DND-41 (cell line): ENCODE data around the gene TBC1D9.

ENCODE experiments used
- ATAC-seq: fragments of 200-7000 bp; cut with Tn5 transposase; 3 replicates; pipeline ENCODE4 v1.9.1; 2021; ENCODE audit warnings: low read depth; ENCODE audit not compliant: insufficient read depth
- DNase-seq: peaks from one replicate; pipeline ENCODE4 v3.0.0-alpha.2; 2020
- H2AFZ ChIP-seq: 2 replicates; pipeline ENCODE4 v1.6.0; 2012; ENCODE audit warnings: low read depth, low read length
- H3K27ac ChIP-seq: 2 replicates; pipeline ENCODE4 v1.5.1; 2012; ENCODE audit warnings: low read length, inconsistent platforms
- H3K27me3 ChIP-seq: fragments of 200-600 bp; sonication (generic); 2 replicates; pipeline ENCODE4 v1.6.0; 2012; ENCODE audit warnings: low read length, mild to moderate bottlenecking, inconsistent platforms; ENCODE audit not compliant: insufficient read depth, poor library complexity
- H3K36me3 ChIP-seq: 2 replicates; pipeline ENCODE4 v1.5.1; 2012; ENCODE audit warnings: low read length, inconsistent platforms; ENCODE audit not compliant: insufficient read depth
- H3K4me1 ChIP-seq: 2 replicates; pipeline ENCODE4 v1.5.1; 2012; ENCODE audit warnings: mild to moderate bottlenecking, low read length; ENCODE audit not compliant: insufficient read depth
- H3K4me2 ChIP-seq: 2 replicates; pipeline ENCODE4 v1.6.0; 2012; ENCODE audit warnings: mild to moderate bottlenecking, moderate library complexity, low read length, inconsistent platforms; ENCODE audit not compliant: insufficient read depth
- H3K4me3 ChIP-seq, 2 experiments: fragments of 200-600 bp in 1 of 2; shearing (Covaris generic) in 1 of 2; 2 replicates each; pipeline ENCODE4 v1.5.1; 2012 to 2016; ENCODE audit warnings: inconsistent platforms in 2 of 2, low read length in 2 of 2, mild to moderate bottlenecking in 2 of 2, low read depth in 1 of 2, moderate library complexity in 1 of 2
- H3K79me2 ChIP-seq: 2 replicates; pipeline ENCODE4 v1.6.0; 2012; ENCODE audit warnings: low read length, inconsistent platforms; ENCODE audit not compliant: insufficient read depth
- H3K9ac ChIP-seq: 2 replicates; pipeline ENCODE4 v1.6.0; 2012; ENCODE audit warnings: low read depth, mild to moderate bottlenecking, inconsistent platforms, low read length, moderate library complexity
- H3K9me3 ChIP-seq: 2 replicates; pipeline ENCODE4 v1.5.1; 2012; ENCODE audit warnings: low read length, moderate library complexity, mild to moderate bottlenecking, inconsistent platforms; ENCODE audit not compliant: insufficient read depth, severe bottlenecking
- H4K20me1 ChIP-seq: 2 replicates; pipeline ENCODE4 v1.6.0; 2012; ENCODE audit warnings: low read length; ENCODE audit not compliant: insufficient read depth
- CTCF ChIP-seq: IDR thresholded peaks from 2 replicates; pipeline ENCODE4 v1.5.1; 2012; ENCODE audit warnings: borderline replicate concordance, low read length, moderate library complexity, mild to moderate bottlenecking; ENCODE audit not compliant: poor library complexity, severe bottlenecking; ENCODE audit errors: extremely low read depth
- EZH2 ChIP-seq: IDR thresholded peaks from 3 replicates; pipeline ENCODE4 v1.6.1; 2012; ENCODE audit warnings: borderline replicate concordance, low read depth, mild to moderate bottlenecking, moderate library complexity, low read length, inconsistent platforms; ENCODE audit not compliant: severe bottlenecking

Gene TBC1D9

GRCh38 chr4:140637836-140638235 lies 118.3 kb downstream of the TBC1D9 start:
- no peak overlapping the region for H3K4me2 ChIP-seq
- no peak overlapping the region for H3K4me3 ChIP-seq
- peak; percentile 89 for ATAC-seq
- TF ChIP-seq CTCF (peak; percentile 78), EZH2 (no peak)
- no peaks in the 10 kb centered on the region for H3K36me3 ChIP-seq
- peak; percentile 43 for DNase-seq
- H4K20me1 ChIP-seq, result no peaks in the 10 kb centered on the region
- H3K27me3 ChIP-seq, result peaks cover 6% of the 10 kb centered on the region
- H3K79me2 ChIP-seq, result no peaks in the 10 kb centered on the region
- no peak overlapping the region for H2AFZ ChIP-seq
- H3K4me1 ChIP-seq, result no peaks in the 10 kb centered on the region
- H3K9ac ChIP-seq, result no peak overlapping the region
- H3K9me3 ChIP-seq, result no peaks in the 10 kb centered on the region
- H3K27ac ChIP-seq, result no peak overlapping the region

GRCh38 chr4:140635606-140636005 lies 120.6 kb downstream of the TBC1D9 start:
- H3K9ac ChIP-seq, result no peak overlapping the region
- no peak overlapping the region for H3K4me2 ChIP-seq
- no peaks in the 10 kb centered on the region for H3K9me3 ChIP-seq
- no peak overlapping the region for H2AFZ ChIP-seq
- no peaks in the 10 kb centered on the region for H4K20me1 ChIP-seq
- H3K36me3 ChIP-seq, result no peaks in the 10 kb centered on the region
- no peak overlapping the region for H3K27ac ChIP-seq
- DNase-seq, result no peak
- TF ChIP-seq EZH2, result no peak
- TF ChIP-seq CTCF, result no peak
- H3K4me1 ChIP-seq, result no peaks in the 10 kb centered on the region
- ATAC-seq, result no peak
- peaks cover 6% of the 10 kb centered on the region for H3K27me3 ChIP-seq
- no peak overlapping the region for H3K4me3 ChIP-seq
- H3K79me2 ChIP-seq, result no peaks in the 10 kb centered on the region

GRCh38 chr4:140633951-140634350 lies 122.2 kb downstream of the TBC1D9 start:
- H3K4me2 ChIP-seq, result no peak overlapping the region
- no peak overlapping the region for H2AFZ ChIP-seq
- H3K36me3 ChIP-seq, result no peaks in the 10 kb centered on the region
- no peak for DNase-seq
- no peak overlapping the region for H3K4me3 ChIP-seq
- H3K4me1 ChIP-seq, result no peaks in the 10 kb centered on the region
- H3K27me3 ChIP-seq, result peaks cover 10% of the 10 kb centered on the region
- H3K9me3 ChIP-seq, result no peaks in the 10 kb centered on the region
- no peak overlapping the region for H3K9ac ChIP-seq
- no peak for ATAC-seq
- no peaks in the 10 kb centered on the region for H3K79me2 ChIP-seq
- TF ChIP-seq CTCF (no peak), EZH2 (no peak)
- H3K27ac ChIP-seq, result no peak overlapping the region
- no peaks in the 10 kb centered on the region for H4K20me1 ChIP-seq

GRCh38 chr4:140633124-140633523 lies 123.1 kb downstream of the TBC1D9 start:
- Histone ChIP-seq H3K4me1 (no peaks in the 10 kb centered on the region), H3K79me2 (no peaks in the 10 kb centered on the region), H2AFZ (no peak overlapping the region), H3K27me3 (peaks cover 14% of the 10 kb centered on the region), H4K20me1 (no peaks in the 10 kb centered on the region), H3K9me3 (no peaks in the 10 kb centered on the region), H3K9ac (no peak overlapping the region), H3K4me2 (no peak overlapping the region), H3K27ac (no peak overlapping the region), H3K36me3 (no peaks in the 10 kb centered on the region), H3K4me3 (no peak overlapping the region)
- ATAC-seq (no peak), DNase-seq (no peak)
- no peak for TF ChIP-seq CTCF
- no peak for TF ChIP-seq EZH2
